ENCODE results near the gene THOP1. TPM values are rescaled to one million over a fixed set of nuclear protein-coding genes. Genes with fewer than 3 reads are reported as not detected.

THOP1 gene
- total and polyA plus RNA-seq, 10 of the 15 experiments (the other 5 are each of a cell fraction or from before 2014, with no cell fraction given): 1.9 to 270 (median 169) TPM

DNA sequence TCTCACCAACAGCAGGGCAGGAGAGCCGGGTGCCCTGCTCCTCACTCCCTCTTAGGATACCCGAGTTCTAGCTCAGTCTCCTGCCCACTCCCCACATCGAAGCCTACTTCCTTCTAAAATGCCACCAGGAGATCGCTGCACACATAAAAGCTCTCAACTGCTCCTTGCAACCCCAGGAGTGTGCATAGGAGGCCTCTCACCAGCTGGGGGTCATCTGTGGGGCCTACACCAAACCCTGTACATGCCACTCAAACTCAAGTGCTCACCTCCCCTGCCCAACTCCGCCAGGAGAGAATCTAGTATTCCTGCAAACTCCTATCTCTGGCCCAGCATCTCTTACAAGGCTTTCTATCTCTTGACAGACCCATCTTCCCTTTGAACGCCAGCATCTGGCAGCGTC lies 5.0 kb upstream of the THOP1 start:
- ChIA-PET RAD21 (ENCODE audit: unreplicated experiment) (no interaction called here), POLR2A (no interaction called here), SMC1A (ENCODE audit: uncharacterized antibody, unreplicated experiment) (interaction anchor here (0.9 to 1.6 kb wide), 2 partner anchors 132 kb away, joined by 4 to 8 read pairs; no protein-coding TSS in a partner anchor), CTCF (interaction anchor here (1.2 to 2.4 kb wide), 4 partner anchors 31 to 132 kb away, joined by 3 to 13 read pairs (median 6); partner anchors contain the start of gene SLC39A3)
- Histone ChIP-seq H3K36me3 (ENCODE audit: control insufficient read depth in 2 of 2, insufficient read depth in 2 of 2, low read length in 1 of 2) (peaks cover 2 to 4% of the 10 kb centered on the region in 2 experiments; a peak in 2 of 4 replicates), H3K4me1 (ENCODE audit: control insufficient read depth, insufficient read depth, low read length) (peaks cover 20% of the 10 kb centered on the region), H3K27me3 (replicated peaks in 1 of 2; ENCODE audit: control insufficient read depth in 2 of 2, insufficient read depth in 2 of 2, low read length in 1 of 2) (no peaks in the 10 kb centered on the region), H3K4me3 (no peak overlapping the region), H3K27ac (ENCODE audit: control insufficient read depth, insufficient read depth) (no peak overlapping the region), H3K79me2 (ENCODE audit: control insufficient read depth, insufficient read depth, low read length) (peaks cover 75% of the 10 kb centered on the region), H3K9me3 (replicated peaks; ENCODE audit: control insufficient read depth, insufficient read depth, low read length) (no peaks in the 10 kb centered on the region), H3K9ac (ENCODE audit: control insufficient read depth, insufficient read depth, low read length) (no peak overlapping the region), H4K20me1 (ENCODE audit: control insufficient read depth, insufficient read depth) (peaks cover 6% of the 10 kb centered on the region; the same call in 1 of the 2 replicates), H3K4me2 (ENCODE audit: control insufficient read depth, insufficient read depth) (peak overlapping the region; percentile 90; the same call in 1 of the 2 replicates), H2AFZ (ENCODE audit: control insufficient read depth, low read depth, low read length) (no peak overlapping the region)
- BruUV-seq (replicated peaks): no TSS peak
- in situ Hi-C loops (cut with MboI) (no loop called here), intact Hi-C loops (cut with micrococcal nuclease; ENCODE audit: unreplicated experiment) (loop anchor here (5.0 to 10.0 kb wide), 2 partner anchors 33 to 505 kb away; no protein-coding TSS in a partner anchor)
- 96% methylated on average over 7 of the region's 7 CpGs for WGBS (ENCODE audit: insufficient coverage, insufficient replicate concordance, low lambda C conversion rate, missing lambda C conversion rate)
- no peak for TF ChIP-seq KAT2A (conservative IDR thresholded peaks at IDR 0.05; ENCODE audit: control insufficient read depth, low read depth, low read length)
- no peak for TF ChIP-seq MTA3 (IDR thresholded peaks at IDR 0.05; ENCODE audit: borderline replicate concordance, low read length)
- no peak for TF ChIP-seq DPF2 (IDR thresholded peaks at IDR 0.05)
- TF ChIP-seq NRF1 (conservative IDR thresholded peaks at IDR 0.05; ENCODE audit: low read depth, low read length): no peak
- TF ChIP-seq NFYB (IDR thresholded peaks at IDR 0.05; ENCODE audit: insufficient read depth, low read depth, low read length): no peak
- TF ChIP-seq SIN3A (IDR thresholded peaks at IDR 0.05; ENCODE audit: low read depth, low read length): no peak
- no peak for TF ChIP-seq RCOR1 (conservative IDR thresholded peaks at IDR 0.05; ENCODE audit: low read depth, low read length)
- TF ChIP-seq EP300 (IDR thresholded peaks at IDR 0.05; ENCODE audit: borderline replicate concordance in 1 of 2, control insufficient read depth in 1 of 2, low read depth in 2 of 2, low read length in 2 of 2): no peak
- TF ChIP-seq, protein P1, sequence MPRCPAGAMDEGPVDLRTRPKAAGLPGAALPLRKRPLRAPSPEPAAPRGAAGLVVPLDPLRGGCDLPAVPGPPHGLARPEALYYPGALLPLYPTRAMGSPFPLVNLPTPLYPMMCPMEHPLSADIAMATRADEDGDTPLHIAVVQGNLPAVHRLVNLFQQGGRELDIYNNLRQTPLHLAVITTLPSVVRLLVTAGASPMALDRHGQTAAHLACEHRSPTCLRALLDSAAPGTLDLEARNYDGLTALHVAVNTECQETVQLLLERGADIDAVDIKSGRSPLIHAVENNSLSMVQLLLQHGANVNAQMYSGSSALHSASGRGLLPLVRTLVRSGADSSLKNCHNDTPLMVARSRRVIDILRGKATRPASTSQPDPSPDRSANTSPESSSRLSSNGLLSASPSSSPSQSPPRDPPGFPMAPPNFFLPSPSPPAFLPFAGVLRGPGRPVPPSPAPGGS (IDR thresholded peaks at IDR 0.05; ENCODE audit: borderline replicate concordance, insufficient read depth, low read depth, low read length, poor library complexity, severe bottlenecking): no peak
- TF ChIP-seq, protein P2, sequence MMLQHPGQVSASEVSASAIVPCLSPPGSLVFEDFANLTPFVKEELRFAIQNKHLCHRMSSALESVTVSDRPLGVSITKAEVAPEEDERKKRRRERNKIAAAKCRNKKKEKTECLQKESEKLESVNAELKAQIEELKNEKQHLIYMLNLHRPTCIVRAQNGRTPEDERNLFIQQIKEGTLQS (IDR thresholded peaks at IDR 0.05; ENCODE audit: borderline replicate concordance, extremely low read depth, low read depth, low read length): no peak
- TF ChIP-seq MTA2 (IDR thresholded peaks at IDR 0.05; ENCODE audit: low read depth): no peak
- no peak for TF ChIP-seq TCF3 (IDR thresholded peaks at IDR 0.05; ENCODE audit: borderline replicate concordance, insufficient read depth, low read depth, low read length)
- TF ChIP-seq, protein P3, sequence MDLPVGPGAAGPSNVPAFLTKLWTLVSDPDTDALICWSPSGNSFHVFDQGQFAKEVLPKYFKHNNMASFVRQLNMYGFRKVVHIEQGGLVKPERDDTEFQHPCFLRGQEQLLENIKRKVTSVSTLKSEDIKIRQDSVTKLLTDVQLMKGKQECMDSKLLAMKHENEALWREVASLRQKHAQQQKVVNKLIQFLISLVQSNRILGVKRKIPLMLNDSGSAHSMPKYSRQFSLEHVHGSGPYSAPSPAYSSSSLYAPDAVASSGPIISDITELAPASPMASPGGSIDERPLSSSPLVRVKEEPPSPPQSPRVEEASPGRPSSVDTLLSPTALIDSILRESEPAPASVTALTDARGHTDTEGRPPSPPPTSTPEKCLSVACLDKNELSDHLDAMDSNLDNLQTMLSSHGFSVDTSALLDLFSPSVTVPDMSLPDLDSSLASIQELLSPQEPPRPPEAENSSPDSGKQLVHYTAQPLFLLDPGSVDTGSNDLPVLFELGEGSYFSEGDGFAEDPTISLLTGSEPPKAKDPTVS (IDR thresholded peaks at IDR 0.05; ENCODE audit: low read depth, low read length): no peak
- TF ChIP-seq PAX8 (IDR thresholded peaks at IDR 0.05): no peak
- no peak for TF ChIP-seq SUZ12 (IDR thresholded peaks at IDR 0.05; ENCODE audit: unreplicated experiment)
- no peak for TF ChIP-seq RELA (IDR thresholded peaks at IDR 0.05; ENCODE audit: borderline replicate concordance, partially characterized antibody)
- no peak for TF ChIP-seq EZH2 (IDR thresholded peaks at IDR 0.05; ENCODE audit: borderline replicate concordance, control insufficient read depth, low read depth, low read length)
- DNase-seq (ENCODE audit: low read depth, low spot score) (no peak), ATAC-seq (no peak), FAIRE-seq (no peak)

All from GM12878 (cell line).